ENCODE measurements around the gene OLFM2. TPM values are rescaled to one million over a fixed set of nuclear protein-coding genes. Genes with fewer than 3 reads are reported as not detected.

OLFM2 gene
- total RNA-seq, 1 donor from 2014 or later = 121 TPM

DNA sequence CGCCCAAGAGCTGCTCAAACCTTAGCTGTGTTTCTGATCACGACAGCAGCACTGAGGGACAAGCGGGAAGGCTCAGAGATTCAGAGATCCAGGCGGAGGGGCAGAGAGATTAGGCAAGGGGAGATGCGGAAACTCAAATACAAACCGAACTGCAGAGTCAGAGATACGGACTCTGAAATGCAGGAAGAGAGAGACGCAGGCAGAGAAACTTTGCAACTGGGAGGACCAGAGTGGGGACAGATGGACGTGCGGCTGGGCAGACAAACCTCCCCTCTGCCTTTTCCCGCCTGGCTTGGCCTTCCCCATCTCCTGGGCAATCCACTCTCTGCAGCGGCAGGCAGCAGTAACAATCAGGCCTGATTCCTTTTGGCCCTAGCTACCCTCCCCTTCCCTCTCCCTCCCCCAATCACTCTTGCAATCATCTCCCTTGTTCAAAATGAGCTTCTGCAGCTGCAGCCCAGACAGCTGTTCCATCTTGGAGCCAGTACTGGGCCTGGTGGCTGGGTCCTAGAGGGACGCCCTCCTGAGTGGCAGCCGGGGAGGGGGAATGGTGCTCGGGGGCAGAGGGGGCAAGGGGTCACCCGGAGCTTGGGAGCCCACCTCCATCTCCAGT lies 29.7 kb downstream of the OLFM2 start:
- DNase-seq = no peak

DNA sequence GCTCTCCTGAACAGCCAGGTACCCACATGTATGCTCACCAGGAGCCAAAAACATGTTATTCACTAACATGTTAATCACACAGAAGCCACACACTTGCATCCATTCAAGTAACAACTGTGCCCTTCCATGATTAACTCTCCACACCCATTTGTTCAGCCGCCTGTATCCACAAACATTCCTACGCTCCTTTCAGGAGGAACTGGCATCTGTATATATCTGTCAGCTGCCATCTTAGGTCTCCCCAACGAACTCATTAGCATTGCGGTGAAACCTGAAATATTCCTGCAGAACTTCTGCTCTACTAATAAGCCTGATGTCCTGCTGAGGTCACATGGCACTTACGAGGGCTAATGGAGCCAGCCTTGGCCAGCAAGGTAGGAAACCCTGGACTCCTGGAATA lies 33.0 kb downstream of the OLFM2 start:
- no peak for DNase-seq

GRCh38 chr19:9901642-9902041 lies 34.7 kb downstream of the OLFM2 start:
- DNase-seq = no peak

DNA sequence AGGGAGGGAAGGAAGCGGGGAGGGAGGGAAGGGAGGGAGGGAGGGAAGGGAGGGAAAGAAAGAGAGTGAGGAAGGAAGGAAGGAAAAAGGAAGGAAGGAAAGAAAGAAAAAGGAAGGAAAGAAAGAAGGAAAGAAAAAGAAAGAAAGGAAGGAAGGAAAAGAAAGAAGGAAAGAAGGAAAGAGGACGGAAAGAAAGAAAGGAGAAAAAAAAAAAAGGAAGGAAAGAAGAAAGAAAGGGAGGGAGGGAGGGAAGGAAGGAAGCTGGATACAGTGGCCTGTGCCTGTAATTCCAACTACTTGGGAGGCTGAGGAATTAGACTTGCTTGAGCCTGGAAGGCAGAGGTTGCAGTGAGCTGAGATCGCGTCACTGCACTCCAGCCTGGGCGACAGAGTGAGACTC lies 35.3 kb downstream of the OLFM2 start:
- DNase-seq = no peak

- DNase-seq = no peak
Observed at GRCh38 chr19:9891609-9892373, 44.5 kb downstream of the OLFM2 start.

- DNase-seq = peak; percentile 30
Observed at GRCh38 chr19:9885077-9885552, 51.2 kb downstream of the OLFM2 start.

DNA sequence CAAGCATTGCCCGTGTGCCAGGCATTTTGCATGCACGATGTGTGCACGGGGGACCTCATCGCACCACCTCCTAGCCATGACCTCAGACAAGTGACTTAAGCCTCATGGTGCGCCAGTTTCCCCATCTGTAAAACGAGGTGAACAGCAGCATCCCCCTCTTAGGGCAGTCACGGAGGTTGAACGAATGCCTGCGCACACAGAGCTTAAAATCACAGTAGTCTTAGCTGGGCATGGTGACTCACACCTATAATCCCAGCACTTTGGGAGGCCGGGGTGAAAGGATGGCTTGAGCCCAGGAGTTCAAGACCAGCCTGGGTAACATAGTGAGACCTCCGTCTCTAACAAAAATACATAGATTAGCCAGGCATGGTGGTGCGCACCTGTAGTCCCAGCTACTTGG lies 52.6 kb downstream of the OLFM2 start:
- no peak for DNase-seq

DNA sequence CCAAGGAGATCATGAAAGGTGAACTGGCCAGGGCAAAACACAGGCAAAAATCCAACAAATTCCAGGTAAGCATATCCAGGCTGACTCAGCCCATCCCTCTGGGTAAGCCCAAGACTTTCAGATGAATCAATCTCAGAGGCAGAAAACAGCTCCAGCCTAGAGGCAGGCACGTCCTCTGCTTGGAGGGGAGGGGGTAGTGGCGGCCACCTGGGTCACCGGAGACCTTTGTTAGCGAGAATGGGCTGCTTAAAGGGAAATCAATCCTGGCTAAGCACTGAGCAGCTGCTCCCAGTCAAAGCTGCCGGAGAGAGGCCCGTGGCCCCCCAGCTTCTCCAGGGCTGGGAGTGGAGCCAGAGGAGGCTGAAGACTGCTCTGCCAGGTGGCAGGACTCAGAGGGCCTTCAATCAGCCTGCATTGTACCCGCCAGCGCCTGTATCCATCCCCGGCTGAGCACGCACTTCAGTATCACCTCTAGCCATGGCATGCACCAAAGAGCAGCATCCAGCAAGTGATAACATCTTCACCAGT lies 53.0 kb downstream of the OLFM2 start:
- peak; percentile 35 for DNase-seq

DNA sequence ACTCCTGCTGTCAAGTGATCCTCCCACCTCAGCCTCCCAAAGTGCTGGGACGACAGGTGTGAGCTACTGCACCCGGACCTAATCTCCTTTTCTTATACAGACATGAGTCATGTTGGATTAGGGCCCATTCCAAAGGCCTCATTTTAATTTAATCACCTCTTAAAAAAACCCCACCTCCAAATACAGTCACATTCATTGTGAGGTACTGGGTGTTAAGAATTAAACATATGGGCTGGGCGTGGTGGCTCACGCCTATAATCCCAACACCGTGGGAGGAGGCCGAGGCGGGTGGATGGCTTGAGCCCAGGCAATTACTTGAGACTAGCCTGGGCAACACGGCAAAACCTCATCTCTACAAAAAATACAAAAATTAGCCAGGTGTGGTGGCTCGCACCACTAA lies 54.6 kb downstream of the OLFM2 start:
- DNase-seq = no peak

- no peak for DNase-seq
Observed at GRCh38 chr19:9878511-9879196, 57.7 kb downstream of the OLFM2 start.

- DNase-seq = no peak
Observed at GRCh38 chr19:9877780-9878510, 58.4 kb downstream of the OLFM2 start.

DNA sequence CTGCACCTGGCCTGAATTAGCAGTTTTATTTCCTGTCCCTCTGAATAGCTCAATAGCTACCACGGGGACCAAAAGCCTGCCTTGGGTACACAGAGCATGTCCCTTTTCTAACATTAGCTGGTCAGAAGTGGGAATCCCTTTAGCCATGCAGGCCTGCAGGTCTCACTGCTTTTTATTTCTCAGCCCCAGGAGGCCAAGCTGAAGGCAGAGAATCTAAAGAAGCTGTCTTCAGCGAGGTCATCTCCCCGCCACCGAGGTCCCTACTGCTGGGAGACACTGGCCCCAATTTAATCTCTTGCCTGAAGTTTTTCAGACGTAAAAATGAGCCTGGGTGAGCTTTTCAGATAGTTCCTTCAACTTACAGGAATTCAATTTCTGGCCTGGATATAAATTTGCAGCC lies 60.5 kb downstream of the OLFM2 start:
- no peak for DNase-seq

DNA sequence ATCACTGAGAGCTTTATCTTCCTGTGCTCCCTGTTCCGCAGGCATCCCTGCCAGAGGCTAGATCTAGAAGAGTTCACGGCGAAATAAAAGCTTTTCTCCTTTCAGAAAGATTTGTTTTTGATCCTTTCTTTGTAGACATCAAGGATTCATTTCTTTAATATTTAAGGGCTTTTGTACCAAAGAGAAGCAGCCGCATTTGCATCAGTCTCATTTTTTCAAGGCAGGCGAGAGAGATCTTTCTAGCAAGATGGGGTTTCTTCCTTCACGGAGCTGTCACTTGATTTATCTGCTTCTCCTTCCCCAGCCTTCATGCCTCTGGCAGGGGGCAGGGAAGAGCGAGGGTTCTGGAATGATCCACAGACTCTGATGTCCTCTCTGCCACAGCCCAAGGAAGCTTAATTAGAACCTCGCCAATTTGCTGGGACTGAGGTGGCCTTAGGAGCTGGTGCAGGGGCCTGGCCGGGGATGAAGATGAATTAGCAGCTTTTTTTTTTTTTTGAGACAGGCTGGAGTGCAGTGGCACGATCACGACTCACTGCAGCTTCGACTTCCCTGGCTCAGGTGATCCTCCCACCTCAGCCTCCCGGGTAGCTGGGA lies 61.2 kb downstream of the OLFM2 start:
- DNase-seq = no peak

- DNase-seq = no peak
Observed at GRCh38 chr19:9872618-9873242, 63.6 kb downstream of the OLFM2 start.

GRCh38 chr19:9871626-9872338 lies 64.5 kb downstream of the OLFM2 start:
- DNase-seq = no peak

- peak; percentile 10 for DNase-seq
Observed at GRCh38 chr19:9868983-9869617, 67.2 kb downstream of the OLFM2 start.

GRCh38 chr19:9865732-9866501 lies 70.4 kb downstream of the OLFM2 start:
- DNase-seq = peak; percentile 29

DNA sequence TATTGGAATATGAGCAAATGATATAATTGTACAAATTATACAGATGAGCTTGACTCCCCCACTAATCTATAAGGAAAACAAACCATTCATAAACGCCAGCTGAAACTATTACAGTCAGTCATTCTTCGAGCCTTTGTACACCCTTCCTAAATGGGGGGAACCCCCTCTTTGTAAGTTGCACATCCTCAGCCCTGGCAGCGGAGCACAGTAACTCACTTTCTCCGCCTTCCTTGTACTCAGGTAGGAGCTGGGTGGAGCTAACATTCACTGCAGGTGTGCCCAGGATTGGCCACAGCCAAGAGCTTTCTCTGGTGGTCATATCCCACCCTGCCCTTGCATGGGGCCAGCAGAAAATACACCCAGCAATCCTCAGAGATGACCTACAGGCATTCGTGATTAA lies 72.6 kb downstream of the OLFM2 start:
- no peak for DNase-seq

DNA sequence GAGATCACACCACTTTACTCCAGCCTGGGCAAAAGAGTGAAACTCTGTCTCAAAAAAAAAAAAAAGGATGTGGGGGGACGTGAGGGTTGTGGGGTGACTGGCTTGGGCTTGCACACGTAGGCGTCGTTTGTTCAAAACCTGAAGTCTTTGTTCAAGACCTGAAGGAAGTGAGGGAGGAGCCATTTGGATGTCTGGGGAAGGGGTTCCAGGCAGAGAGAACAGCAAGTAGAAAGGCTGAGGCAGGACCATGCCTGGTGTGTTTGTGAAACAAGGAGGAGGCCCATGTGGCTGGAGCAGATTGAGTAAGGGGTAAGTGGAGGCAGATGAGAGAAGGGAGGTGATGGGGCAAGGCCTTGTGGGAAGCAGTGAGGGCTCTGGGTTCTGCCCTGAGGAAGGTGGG lies 73.4 kb downstream of the OLFM2 start:
- DNase-seq = no peak

DNA sequence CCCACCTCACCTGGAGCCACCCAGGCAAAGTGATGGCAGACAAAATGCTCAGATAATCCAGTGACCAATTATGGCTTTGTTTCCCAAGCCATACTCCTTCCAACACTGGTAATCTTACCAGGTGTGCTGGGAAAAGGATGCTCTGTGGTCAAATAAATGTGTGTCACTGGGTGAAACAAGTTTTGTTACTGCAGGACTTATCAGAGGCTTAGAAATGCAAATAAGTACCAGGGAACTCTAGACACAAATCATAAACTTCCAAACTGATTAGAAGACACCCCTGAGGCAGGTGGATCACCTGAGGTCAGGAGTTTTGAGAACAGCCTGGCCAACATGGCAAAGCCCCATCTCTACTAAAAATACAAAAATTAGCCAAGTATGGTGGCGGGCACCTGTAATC lies 74.8 kb downstream of the OLFM2 start:
- DNase-seq = no peak
